GM18499 (cell line): ENCODE measurements around the gene BTBD10.

ENCODE experiments used
- ATAC-seq: cut with Tn5 transposase; IDR thresholded peaks from one replicate; pipeline ENCODE4 v1.9.1; 2021; ENCODE audit warnings: moderate number of reproducible peaks; ENCODE audit not compliant: insufficient read depth, unreplicated experiment

BTBD10 gene

DNA sequence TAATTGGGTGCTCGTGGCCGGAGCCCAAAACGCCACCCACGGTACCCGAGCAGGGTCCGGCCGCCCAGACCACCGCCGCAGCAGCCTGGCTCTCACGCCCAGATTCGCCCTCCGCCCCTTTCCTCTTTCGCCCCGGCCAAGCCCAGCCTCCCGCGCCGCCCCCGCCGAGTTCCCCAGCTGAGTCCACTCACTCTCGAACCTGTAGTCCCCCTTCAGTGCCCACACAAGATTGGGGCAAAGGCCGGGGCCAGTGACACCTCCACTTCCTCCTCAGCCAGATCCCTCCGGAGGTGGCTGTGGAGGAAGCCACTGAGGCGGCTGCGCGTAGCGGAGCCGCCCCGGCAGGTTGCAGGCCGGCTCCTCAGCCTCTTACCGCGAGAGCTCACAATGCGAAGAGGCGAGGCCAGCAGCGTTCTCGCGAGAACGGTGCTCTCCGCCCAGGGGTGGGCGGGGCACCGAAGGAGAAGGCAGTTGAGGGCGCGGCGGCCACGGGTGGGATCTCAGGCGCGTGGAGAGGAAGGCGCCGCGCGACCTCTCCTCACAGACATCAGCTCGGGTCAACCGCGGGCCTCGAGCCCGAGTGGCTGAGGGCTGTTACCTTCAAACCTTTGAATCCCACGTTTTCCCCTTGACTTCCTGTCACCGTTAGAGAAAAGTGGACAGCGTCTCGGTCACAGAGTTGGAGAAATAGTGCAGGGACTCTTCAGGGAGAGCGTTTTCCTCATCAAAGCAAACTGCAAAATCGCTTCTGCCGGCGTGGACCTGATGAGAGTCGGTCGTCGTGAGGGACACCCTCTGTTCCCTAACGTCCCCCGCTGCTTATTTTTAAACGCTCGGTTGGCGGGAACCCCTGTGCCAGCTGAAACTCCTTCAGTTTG is at the start of gene BTBD10:
BTBD10 (minus strand) TSS at position 322 of the 878 bp plus-strand sequence. CDS start 18,098 bp downstream, outside the sequence.
- ATAC-seq = peak; percentile 68

GRCh38 chr11:13503393-13503792 is 40.4 kb upstream of the BTBD10 start:
- no peak for ATAC-seq

GRCh38 chr11:13502492-13502891 is 39.5 kb upstream of the BTBD10 start:
- ATAC-seq = no peak

DNA sequence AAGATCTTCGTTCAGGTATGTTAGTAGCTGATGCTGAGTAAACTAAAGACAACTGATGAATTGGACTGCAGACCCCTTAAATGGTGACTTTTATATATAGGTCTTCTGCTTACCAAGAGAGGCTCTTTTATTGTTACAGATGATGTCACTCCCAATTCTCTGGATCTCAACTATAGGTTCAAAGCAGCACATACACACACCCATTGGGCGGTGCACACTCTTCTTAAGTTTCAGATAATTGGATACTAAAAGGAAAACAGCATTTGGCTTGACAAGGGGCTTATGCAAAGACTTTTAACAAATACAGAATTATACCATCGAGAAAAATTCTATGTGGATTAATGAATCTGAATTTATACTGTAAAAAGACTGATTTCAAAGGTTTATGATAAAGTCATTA is 32.9 kb upstream of the BTBD10 start, which contains the start of gene PTH:
PTH (minus strand) TSS at position 69 of the 400 bp plus-strand sequence. CDS start 3,142 bp downstream, outside the sequence.
- no peak for ATAC-seq

DNA sequence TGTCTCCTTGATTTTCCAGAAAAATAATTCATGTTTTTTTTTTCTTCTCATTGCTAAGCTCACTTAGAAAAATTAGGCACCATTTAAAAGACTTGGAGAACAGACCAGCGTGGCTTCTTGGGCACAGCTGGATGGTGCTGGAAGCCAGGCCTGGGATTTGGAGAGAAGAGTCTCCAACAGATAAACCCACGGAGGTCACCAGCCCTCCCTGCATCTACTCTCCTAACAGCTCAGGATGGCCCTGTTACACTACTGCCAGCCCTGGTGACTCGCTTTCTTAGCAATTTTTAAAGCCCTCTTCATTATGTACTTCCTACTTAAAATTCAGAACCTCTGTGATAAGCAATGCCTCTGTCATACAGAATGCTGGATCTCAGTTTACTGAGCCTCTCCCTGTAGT is 31.0 kb upstream of the BTBD10 start:
- ATAC-seq = no peak

DNA sequence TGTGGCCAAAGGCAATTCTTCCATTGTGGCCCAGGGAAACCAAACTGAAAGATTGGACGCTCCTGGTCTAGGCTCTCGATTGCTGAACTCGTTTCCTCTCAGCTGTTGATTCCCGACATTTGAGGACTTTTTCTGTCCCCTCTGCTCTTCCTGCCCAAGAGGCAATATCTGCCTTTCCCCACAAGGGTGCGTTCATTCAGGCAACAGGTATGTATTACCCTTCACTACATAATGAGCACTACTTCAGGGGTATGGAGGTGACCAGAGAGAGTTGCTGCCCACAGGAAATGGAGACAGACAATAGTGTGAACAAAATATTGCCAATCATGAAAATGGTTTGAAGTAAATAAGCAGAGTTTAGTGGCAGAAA is 24.6 kb upstream of the BTBD10 start:
- ATAC-seq = no peak

GRCh38 chr11:13486926-13487660 is 24.1 kb upstream of the BTBD10 start:
- ATAC-seq = no peak

- ATAC-seq = no peak
Measured at GRCh38 chr11:13480198-13480597, 17.2 kb upstream of the BTBD10 start.

GRCh38 chr11:13479688-13480087 is 16.7 kb upstream of the BTBD10 start:
- no peak for ATAC-seq

DNA sequence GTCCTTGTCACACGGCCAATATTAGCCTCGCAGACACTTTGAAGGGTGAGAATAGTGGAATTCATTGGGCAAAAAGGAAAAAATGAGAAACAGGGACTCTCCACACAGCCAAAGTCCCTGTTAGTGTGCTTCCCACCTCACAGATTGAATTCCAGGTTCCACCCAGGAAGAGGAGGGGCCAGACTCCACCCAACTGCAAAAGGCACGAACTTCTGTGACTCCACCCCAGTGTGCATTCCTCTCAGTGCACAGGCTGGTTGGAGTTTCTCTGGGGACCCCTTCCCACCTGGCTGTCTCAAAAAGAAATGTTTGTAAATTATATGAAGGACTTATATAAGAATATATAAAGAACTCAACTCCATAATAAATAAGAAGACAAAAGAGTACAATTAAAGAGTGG is 12.1 kb upstream of the BTBD10 start:
- no peak for ATAC-seq

- ATAC-seq = no peak
Measured at GRCh38 chr11:13473013-13473722, 10.1 kb upstream of the BTBD10 start.

DNA sequence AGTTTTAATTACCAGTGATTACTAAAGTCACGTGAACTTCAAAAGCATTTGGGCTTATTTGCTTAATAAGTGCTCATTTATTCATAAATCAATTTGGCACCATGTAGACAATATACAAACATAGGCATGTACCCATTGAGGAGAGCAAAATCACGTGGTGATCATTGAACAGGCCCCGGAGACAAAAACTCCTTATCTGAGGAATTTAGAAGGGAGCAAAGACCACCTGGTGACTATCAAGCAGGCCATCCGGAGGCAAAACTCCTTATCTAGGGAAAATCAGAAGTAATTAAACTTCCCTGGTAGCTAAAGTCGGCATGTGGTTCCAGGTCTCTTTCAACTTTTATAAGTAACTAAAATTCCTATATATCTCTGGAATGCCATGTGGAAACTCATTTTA is 5.7 kb upstream of the BTBD10 start:
- no peak for ATAC-seq

DNA sequence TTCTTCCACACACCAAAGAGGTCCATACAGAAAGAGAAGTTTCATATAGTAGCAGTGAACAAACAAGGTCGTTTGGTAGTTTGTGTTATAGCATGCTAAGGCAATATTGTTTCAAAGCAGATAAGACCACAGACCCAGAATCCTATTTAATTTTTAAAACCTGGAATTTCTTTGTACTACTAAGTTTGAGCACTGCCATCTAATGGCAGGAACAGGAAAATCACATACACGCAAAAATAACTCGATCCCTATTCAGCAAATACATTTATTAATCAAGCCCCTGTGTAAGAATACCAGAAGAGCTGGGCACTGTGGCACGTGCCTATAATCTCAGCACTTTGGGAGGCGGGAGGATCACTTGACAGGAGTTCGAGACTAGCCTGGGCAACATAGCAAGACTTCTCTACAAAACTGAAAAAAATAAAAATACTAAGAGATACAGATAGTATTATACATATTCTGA is 2.9 kb upstream of the BTBD10 start:
- no peak for ATAC-seq

DNA sequence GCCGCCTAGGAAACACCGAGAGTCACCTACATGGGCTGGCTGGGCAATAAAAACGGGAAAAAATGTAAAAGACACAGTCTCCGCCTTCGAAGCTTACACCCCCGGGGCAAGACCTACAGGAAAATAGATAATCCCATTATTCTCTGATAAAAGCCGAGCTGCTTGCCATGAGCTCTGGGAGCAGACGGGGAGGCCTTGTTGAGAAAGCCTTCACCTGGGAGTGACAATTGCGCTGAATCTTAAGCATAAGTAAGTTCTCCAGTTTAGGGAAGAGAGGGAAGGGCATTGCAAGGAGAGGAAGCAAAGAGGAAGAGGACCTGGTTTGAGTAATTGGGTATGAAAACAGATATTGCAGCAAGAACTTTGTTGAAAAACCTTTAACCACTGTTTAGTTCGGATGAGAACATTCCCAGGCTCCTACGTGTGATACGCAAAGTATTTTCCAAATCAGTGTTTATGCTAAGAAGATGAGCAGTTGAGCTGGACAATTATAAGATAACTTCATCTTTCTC is 813 bp upstream of the BTBD10 start:
- no peak for ATAC-seq

GRCh38 chr11:13462311-13462900 is 616 bp downstream of the BTBD10 start:
- ATAC-seq = peak; percentile 28

GRCh38 chr11:13461291-13461690 is 1.7 kb downstream of the BTBD10 start:
- ATAC-seq = no peak

DNA sequence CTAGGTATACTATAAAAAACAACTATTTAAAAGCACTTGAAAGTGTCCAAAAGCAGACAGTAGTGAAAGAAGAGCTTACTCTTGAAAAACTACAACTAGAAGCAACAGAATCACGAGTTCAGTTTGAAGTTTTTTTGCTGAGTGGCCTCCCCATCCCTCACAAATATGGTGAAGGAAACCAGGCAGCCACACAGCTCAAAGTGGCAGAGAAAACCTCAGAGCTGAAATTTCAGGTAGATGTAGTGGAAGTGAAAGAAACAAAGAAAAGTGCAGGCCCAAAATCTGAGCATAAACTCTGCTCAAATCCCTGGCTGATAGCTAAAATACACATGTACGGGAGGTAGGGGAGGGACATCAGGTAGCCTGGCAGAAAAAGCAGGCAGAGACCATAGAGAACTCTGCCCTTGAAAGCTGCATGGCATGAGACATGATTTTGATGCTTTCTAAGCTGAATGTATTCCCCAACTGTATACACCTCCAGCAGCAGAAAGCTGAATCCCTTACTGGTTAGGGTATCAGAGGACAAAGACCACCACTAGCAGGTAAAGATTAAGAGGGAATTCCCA is 12.1 kb downstream of the BTBD10 start:
- no peak for ATAC-seq

DNA sequence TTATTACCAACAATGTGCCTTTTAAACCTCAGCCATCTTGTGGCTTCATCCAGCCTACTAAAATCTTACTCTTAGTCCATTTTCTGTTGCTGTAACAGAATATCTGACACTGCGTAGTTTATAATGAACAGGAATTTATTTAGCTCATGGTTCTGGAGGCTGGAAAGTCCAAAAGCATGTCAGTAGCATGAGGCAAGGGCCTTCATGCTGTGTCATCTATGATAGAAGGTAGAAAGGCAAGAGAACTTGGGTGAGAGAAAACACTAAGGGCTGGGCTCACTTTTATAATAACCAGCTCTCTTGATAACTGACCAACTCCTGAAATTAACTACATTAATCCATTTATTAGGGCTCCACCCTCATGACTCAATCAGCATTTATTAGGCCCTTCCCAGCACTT is 13.5 kb downstream of the BTBD10 start:
- ATAC-seq = no peak

DNA sequence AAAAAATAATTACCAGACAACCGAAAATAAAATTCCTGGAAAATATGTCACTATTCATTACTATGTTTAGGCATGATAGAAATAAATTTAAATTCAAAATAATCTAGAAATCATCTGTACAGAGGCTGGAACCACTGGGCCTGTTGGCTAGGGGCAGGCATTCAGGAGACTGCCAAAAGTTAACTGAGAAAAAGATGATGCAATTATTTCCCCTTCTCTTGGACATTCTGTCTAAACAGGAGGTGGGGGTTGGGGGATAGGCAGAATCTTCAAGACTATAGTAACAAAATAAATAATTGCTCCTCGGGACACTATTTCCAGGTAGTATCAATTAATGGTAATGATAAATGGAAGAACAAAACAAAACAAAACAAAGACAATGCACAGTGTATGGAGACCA is 14.1 kb downstream of the BTBD10 start:
- no peak for ATAC-seq

DNA sequence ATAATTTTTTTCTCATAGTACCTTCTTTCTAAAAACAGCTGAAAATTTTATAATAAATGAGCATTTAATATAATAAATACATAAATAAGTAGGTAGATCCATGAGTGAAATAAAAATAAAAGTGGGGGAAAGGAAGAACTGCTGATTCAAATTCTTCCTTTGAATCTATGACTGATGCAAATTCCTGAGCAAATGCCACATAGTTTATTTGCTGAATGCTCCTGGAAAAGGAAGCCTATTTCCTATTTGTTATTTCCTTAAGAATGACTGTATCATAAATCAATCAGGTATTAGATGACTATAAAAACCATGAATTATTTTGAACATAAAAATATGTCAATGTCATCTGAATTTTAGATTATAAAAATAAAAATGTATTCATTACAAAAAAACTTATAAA is 16.6 kb downstream of the BTBD10 start:
- no peak for ATAC-seq
